B cell (primary cell): Measurements from ENCODE around the gene ZNF662. TPM values are rescaled to one million over a fixed set of nuclear protein-coding genes. Genes with fewer than 3 reads are reported as not detected.

ENCODE experiments used
- ATAC-seq: fragments of 200-7000 bp; cut with Tn5 transposase; one replicate; pipeline ENCODE4 v1.10.0; 2021; ENCODE audit warnings: low read depth, mild to moderate bottlenecking, moderate number of reproducible peaks, moderate library complexity
- CTCF ChIA-PET: fragments of 350-600 bp; sonication (Branson Sonifier 250); formaldehyde crosslinking; loops from one replicate; lab custom pipeline; 2021; ENCODE audit warnings: antibody characterized with exemption, inconsistent platforms; lab: Charles Lee
- POLR2A ChIA-PET: fragments of 350-600 bp; sonication (Branson Sonifier 250); formaldehyde crosslinking; loops from one replicate; lab custom pipeline; 2021; ENCODE audit warnings: antibody characterized with exemption; lab: Charles Lee
- DNase-seq: peaks from one replicate; pipeline ENCODE4 v3.0.0; 2013
- H2AFZ ChIP-seq: 2 replicates; pipeline ENCODE4 v1.6.1; 2012; ENCODE audit warnings: mild to moderate bottlenecking, low read depth, low read length; ENCODE audit not compliant: insufficient read depth, poor library complexity, severe bottlenecking
- H3K27ac ChIP-seq, 2 donors: 1 replicate in 1 of 2; 2 replicates in 1 of 2; pipeline ENCODE4 v1.5.1; 2012 to 2013; ENCODE audit warnings: low read length in 2 of 2, mild to moderate bottlenecking in 2 of 2, moderate library complexity in 1 of 2
- H3K27me3 ChIP-seq, 4 experiments: fragments of 200-600 bp in 1 of 4; sonication (generic) in 1 of 4; replicated peaks in 1 of 4; 1 replicate in 2 of 4; 2 replicates in 2 of 4; pipeline versions ENCODE4 v1.6.1 to v1.7.0; 2013 to 2016; ENCODE audit warnings: low read length in 3 of 4, mild to moderate bottlenecking in 2 of 4, mixed read lengths in 1 of 4, moderate library complexity in 1 of 4; ENCODE audit not compliant: insufficient read depth in 4 of 4, control insufficient read depth in 3 of 4; ENCODE audit errors: control extremely low read depth in 1 of 4
- H3K36me3 ChIP-seq, 2 experiments: replicated peaks in 1 of 2; 1 replicate in 1 of 2; 2 replicates in 1 of 2; pipeline versions ENCODE4 v1.6.1 to v1.7.1; 2013; ENCODE audit warnings: low read length in 1 of 2; ENCODE audit not compliant: insufficient read depth in 2 of 2, control insufficient read depth in 1 of 2; ENCODE audit errors: control extremely low read depth in 1 of 2, extremely low read depth in 1 of 2
- H3K4me1 ChIP-seq, 2 donors: fragments of 200-600 bp in 1 of 2; sonication (generic) in 1 of 2; 1 replicate in 1 of 2; 2 replicates in 1 of 2; pipeline versions ENCODE4 v1.5.1 to v1.6.1; 2013 to 2017; ENCODE audit warnings: low read length in 2 of 2; ENCODE audit not compliant: control insufficient read depth in 2 of 2, insufficient read depth in 2 of 2
- H3K4me2 ChIP-seq: replicated peaks from 2 replicates; pipeline ENCODE3; 2012; ENCODE audit warnings: mild to moderate bottlenecking, low read depth, low read length; ENCODE audit not compliant: poor library complexity, severe bottlenecking
- H3K4me3 ChIP-seq, 5 experiments: fragments of 200-600 bp in 1 of 5; sonication (generic) in 1 of 5; 1 replicate in 3 of 5; 2 replicates in 2 of 5; pipeline versions ENCODE4 v1.5.1 to v1.7.0; 2011 to 2016; ENCODE audit warnings: low read length in 4 of 5, mild to moderate bottlenecking in 4 of 5, low read depth in 2 of 5, control low read depth in 1 of 5, moderate library complexity in 1 of 5; ENCODE audit not compliant: insufficient read depth in 1 of 5; ENCODE audit errors: control extremely low read depth in 1 of 5, extremely low read depth in 1 of 5
- H3K79me2 ChIP-seq: fragments of 200-600 bp; sonication (generic); one replicate; pipeline ENCODE4 v1.6.0; 2016; ENCODE audit warnings: low read length; ENCODE audit not compliant: control insufficient read depth, insufficient read depth
- H3K9ac ChIP-seq: fragments of 200-600 bp; sonication (generic); 2 replicates; pipeline ENCODE4 v1.6.1; 2017; ENCODE audit warnings: mild to moderate bottlenecking, low read length, moderate library complexity
- H3K9me3 ChIP-seq, 3 donors: one replicate each; pipeline versions ENCODE4 v1.6.1 to v1.7.1; 2013; ENCODE audit warnings: low read length in 2 of 3; ENCODE audit not compliant: control insufficient read depth in 2 of 3, insufficient read depth in 1 of 3; ENCODE audit errors: control extremely low read depth in 1 of 3
- H4K20me1 ChIP-seq: 2 replicates; pipeline ENCODE4 v1.6.0; 2012; ENCODE audit warnings: mild to moderate bottlenecking, low read length; ENCODE audit not compliant: insufficient read depth, control insufficient read depth, poor library complexity, severe bottlenecking
- H3K27ac Mint-ChIP-seq: one replicate; pipeline ENCODE4 v1.8.0; 2021; ENCODE audit warnings: mixed read lengths
- H3K27me3 Mint-ChIP-seq: one replicate; pipeline ENCODE4 v1.8.0; 2021; ENCODE audit warnings: mixed read lengths
- H3K4me1 Mint-ChIP-seq: one replicate; pipeline ENCODE4 v1.8.0; 2021; ENCODE audit warnings: mixed read lengths
- H3K4me3 Mint-ChIP-seq: one replicate; pipeline ENCODE4 v1.8.0; 2021; ENCODE audit warnings: mixed read lengths
- H3K9me3 Mint-ChIP-seq: one replicate; pipeline ENCODE4 v1.8.0; 2022; ENCODE audit warnings: mixed read lengths; ENCODE audit not compliant: insufficient read depth
- CTCF ChIP-seq: fragments of 200-600 bp; IDR thresholded peaks from one replicate; pipeline ENCODE4 v1.8.0; 2022; ENCODE audit warnings: antibody characterized with exemption, mild to moderate bottlenecking
- EZH2 ChIP-seq: IDR thresholded peaks from 2 replicates; pipeline ENCODE4 v1.6.1; 2012; ENCODE audit warnings: borderline replicate concordance, low read depth, mild to moderate bottlenecking, moderate library complexity, low read length; ENCODE audit not compliant: insufficient read depth, poor library complexity, severe bottlenecking
- WGBS: methylation state at CpG from one replicate; pipeline ENCODE4 v1.1.5; 2013; ENCODE audit warnings: missing lambda C conversion rate; ENCODE audit not compliant: insufficient coverage; 5-methylcytosine and 5-hydroxymethylcytosine counted together
- intact Hi-C: fragments of 100-400 bp; cut with micrococcal nuclease; formaldehyde crosslinking; loops from one replicate; pipeline ENCODE4 v1.10.0; 2022
- polyA plus RNA-seq: library from polyadenylated mRNA; depleted of rRNA; stranded (reverse); fragments of >200 nt; gene quantifications from 2 replicates; pipeline ENCODE4 v1.2.3, GENCODE V29; 2012
- total RNA-seq, 2 donors: library from RNA; stranded (reverse); fragments of 120-200 nt in 1 of 2; gene quantifications; 1 replicate in 1 of 2; 2 replicates in 1 of 2; pipeline versions ENCODE4 v1.2.3 to v1.2.4, GENCODE V29; 2013 to 2022

ZNF662 gene
- total and polyA plus RNA-seq, 2 donors (not counting 1 experiment from before 2014, with no cell fraction given) = 0.12 to 0.42 TPM

GRCh38 chr3:42884324-42884723, 21.6 kb upstream of the ZNF662 start:
- H3K4me3 ChIP-seq = no peak overlapping the region
- no peak for DNase-seq
- peaks cover 7% of the 10 kb centered on the region for H3K4me1 Mint-ChIP-seq
- H2AFZ ChIP-seq = no peak overlapping the region
- no peak overlapping the region for H3K27ac Mint-ChIP-seq
- intact Hi-C loops = no loop called here
- no peak for ATAC-seq
- H4K20me1 ChIP-seq = no peaks in the 10 kb centered on the region
- H3K36me3 ChIP-seq = no peaks in the 10 kb centered on the region
- H3K27me3 ChIP-seq = peaks cover 0 to 10% (median 5%) of the 10 kb centered on the region in 4 experiments
- H3K79me2 ChIP-seq = no peaks in the 10 kb centered on the region
- ChIA-PET CTCF (interaction anchor here (1.8 to 3.7 kb wide), 2 partner anchors 53 to 104 kb away, joined by 7 to 72 read pairs; no protein-coding TSS in a partner anchor), POLR2A (interaction anchor here (0.7 kb wide), 1 partner anchor 9 kb away, joined by 3 read pairs; no protein-coding TSS in a partner anchor)
- 71% methylated on average over 2 of the region's 2 CpGs for WGBS
- H3K9me3 Mint-ChIP-seq = no peaks in the 10 kb centered on the region
- no peaks in the 10 kb centered on the region for H3K9me3 ChIP-seq
- H3K27ac ChIP-seq = no peak overlapping the region
- H3K4me1 ChIP-seq = peaks cover 10 to 14% of the 10 kb centered on the region in 2 donors
- H3K9ac ChIP-seq = no peak overlapping the region
- H3K4me2 ChIP-seq = no peak overlapping the region
- peaks cover 18% of the 10 kb centered on the region for H3K27me3 Mint-ChIP-seq
- H3K4me3 Mint-ChIP-seq = no peak overlapping the region
- TF ChIP-seq EZH2 = no peak
- no peak for TF ChIP-seq CTCF

DNA sequence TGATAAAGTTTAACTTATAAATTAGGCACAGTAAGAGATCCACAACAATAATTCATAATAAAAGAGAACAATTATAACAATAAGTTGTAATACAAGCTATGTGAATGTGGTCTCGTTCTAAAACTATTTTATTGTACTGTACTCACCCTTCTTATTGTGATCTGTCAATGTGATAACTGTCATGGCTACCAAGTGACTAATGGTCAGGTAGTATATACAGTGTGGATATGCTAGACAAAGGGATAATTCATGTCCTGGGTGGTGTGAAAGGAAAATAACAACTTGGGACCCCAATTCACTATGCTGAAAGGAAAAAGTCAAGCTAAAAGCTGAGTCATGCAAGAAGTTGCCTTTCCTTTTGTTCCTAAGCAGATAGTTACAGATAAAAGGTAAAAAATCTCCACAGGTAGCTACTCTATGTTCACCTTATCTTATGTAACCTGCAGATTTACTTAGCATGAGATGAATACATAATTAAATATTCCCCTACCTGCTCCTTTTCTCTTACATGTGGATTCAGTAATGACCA, 19.6 kb upstream of the ZNF662 start:
- no peaks in the 10 kb centered on the region for H3K9me3 ChIP-seq
- ATAC-seq (no peak), DNase-seq (no peak)
- H4K20me1 ChIP-seq = no peaks in the 10 kb centered on the region
- H3K9me3 Mint-ChIP-seq = no peaks in the 10 kb centered on the region
- H3K27ac Mint-ChIP-seq = no peak overlapping the region
- H3K4me3 ChIP-seq = no peak overlapping the region
- H3K4me1 Mint-ChIP-seq = peaks cover 2% of the 10 kb centered on the region
- peaks cover 25% of the 10 kb centered on the region for H3K27me3 Mint-ChIP-seq
- no peak overlapping the region for H2AFZ ChIP-seq
- H3K27ac ChIP-seq = no peak overlapping the region
- H3K4me1 ChIP-seq = peaks cover 2 to 4% of the 10 kb centered on the region in 2 donors
- no peaks in the 10 kb centered on the region for H3K36me3 ChIP-seq
- no peak for TF ChIP-seq CTCF
- TF ChIP-seq EZH2 = no peak
- peaks cover 0 to 10% (median 5%) of the 10 kb centered on the region in 4 experiments for H3K27me3 ChIP-seq
- H3K4me3 Mint-ChIP-seq = no peak overlapping the region
- intact Hi-C loops = no loop called here
- H3K79me2 ChIP-seq = no peaks in the 10 kb centered on the region
- WGBS = no CpG with 5 or more reads among the region's 1 CpG
- no peak overlapping the region for H3K9ac ChIP-seq
- ChIA-PET POLR2A (no interaction called here), CTCF (interaction anchor here (1.8 kb wide), 1 partner anchor 55 kb away, joined by 7 read pairs; no protein-coding TSS in a partner anchor)
- H3K4me2 ChIP-seq = no peak overlapping the region
